HG03108 (cell line): ENCODE measurements around the gene PSMD1.
A peak's percentile ranks its signal among the peaks of the same experiment; 100 is the strongest.
"Not testable (repeated sequence)": the region's sequence is repeated elsewhere in the genome, so short reads cannot be mapped to it uniquely, and the experiment has no call there.

Source experiments
- ATAC-seq: cut with Tn5 transposase; IDR thresholded peaks from one replicate; pipeline ENCODE4 v1.9.1; 2021; ENCODE audit warnings: moderate library complexity; ENCODE audit not compliant: unreplicated experiment

The PSMD1 gene

DNA sequence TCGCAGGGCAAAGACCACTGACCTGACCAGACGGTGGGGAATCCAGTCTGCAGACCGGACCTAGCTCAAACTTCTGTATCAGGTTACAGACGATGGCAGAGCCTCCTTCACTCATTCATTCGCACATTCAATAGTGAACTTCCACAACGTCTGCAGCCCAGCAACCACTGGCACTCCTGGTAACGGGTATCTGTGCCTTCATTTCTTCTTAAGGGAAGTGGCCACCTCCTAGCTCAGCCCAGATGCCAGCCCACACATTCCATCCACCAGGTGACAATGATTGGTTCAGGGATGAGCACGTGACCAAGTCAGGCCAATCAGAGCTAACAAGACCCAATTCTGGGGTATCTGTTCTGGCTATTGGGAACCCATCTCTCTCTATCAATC is 125.8 kb downstream of the PSMD1 start:
- ATAC-seq = no peak

GRCh38 chr2:231183851-231184250 is 127.2 kb downstream of the PSMD1 start:
- no peak for ATAC-seq

GRCh38 chr2:231184319-231184718 is 127.7 kb downstream of the PSMD1 start:
- ATAC-seq = no peak

DNA sequence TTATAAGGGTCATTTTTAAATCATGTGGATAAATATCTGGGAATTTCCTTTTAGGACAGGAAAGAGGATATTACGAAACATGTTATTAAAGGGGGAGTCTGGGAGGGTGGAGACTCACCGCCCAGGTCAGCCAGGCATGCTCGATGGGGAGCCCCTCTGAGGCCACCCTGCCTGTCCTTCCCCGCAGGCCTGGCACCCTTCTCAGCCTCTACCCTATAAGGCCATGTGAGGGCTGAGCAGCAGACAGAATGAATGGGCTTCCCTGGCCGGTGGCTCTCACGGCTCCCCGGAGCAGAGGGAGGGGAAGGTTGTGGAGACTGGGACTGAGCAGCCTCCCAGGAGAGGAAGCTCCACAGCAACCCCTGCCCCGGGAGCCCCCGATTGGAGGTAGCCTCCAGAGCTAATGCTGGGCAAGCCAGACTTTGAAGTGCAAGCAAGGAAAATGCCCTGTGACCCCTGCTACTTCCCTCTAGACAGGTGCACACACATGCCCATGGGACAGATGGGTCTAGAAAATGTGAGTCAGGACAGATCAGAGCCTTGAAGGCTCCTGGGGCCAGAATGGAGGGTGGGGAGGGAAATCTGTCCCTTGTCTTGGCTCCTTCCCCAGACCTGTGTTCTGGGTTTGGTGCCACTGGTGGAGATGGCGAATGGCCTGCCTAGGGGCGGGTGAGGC is 128.5 kb downstream of the PSMD1 start:
- no peak for ATAC-seq

- ATAC-seq = no peak
These were observed 129.2 kb downstream of the PSMD1 start for GRCh38 chr2:231185886-231186285.

- no peak for ATAC-seq
These were observed 129.7 kb downstream of the PSMD1 start for GRCh38 chr2:231186325-231186724.

DNA sequence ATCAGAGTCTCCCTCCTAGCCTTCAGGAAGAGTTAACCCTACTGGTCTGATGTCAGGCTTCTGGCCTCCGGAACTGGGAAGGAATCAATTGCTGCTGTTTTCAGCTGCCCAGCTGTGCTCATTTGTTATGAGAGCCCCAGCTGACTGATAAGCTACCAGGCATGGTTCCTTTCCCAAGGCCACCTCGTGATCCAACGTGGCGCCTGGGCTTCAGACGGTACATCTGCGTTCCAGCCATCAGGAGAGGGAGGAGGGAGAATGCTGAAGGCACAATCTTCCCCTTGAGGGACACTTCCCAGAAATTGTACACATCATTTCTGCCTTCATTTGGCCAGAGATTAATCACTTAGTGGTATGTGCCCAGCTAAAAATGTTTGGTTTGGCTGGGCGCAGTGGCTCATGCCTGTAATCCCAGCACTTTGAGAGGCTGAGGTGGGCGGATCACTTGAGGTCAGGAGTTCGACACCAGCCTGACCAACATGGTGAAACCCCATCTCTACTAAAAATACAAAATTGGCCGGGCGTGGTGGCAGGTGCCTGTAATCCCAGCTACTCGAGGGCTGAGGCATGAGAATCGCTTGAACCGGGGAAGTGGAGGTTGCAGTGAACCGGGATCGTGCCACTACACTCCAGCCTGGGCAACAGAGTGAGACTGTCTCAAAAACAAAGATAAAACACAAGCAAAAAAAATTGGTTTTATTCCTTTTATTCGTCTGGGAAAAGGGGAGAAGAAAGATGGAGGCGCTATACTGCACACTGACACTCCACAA is 131.3 kb downstream of the PSMD1 start:
- ATAC-seq = no peak

GRCh38 chr2:231188506-231189170 is 132.0 kb downstream of the PSMD1 start:
- ATAC-seq = no peak

DNA sequence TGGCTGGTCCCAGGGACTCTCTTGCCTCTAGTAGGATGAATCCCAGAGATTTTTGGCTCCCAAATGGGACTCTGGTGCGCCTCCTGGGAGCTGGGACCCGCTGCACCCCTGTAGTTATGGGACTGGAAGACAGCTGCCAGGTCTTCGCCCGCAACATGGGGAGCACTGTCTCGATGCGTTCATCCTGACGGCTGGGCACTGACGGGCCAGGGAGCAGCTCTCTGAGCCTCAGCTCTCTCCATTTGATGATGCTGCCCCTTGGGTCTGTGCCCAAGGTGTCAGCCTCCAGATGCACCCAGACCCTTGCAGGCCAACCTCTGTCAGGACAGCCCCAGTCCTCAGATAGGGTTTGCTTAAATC is 132.5 kb downstream of the PSMD1 start:
- no peak for ATAC-seq

DNA sequence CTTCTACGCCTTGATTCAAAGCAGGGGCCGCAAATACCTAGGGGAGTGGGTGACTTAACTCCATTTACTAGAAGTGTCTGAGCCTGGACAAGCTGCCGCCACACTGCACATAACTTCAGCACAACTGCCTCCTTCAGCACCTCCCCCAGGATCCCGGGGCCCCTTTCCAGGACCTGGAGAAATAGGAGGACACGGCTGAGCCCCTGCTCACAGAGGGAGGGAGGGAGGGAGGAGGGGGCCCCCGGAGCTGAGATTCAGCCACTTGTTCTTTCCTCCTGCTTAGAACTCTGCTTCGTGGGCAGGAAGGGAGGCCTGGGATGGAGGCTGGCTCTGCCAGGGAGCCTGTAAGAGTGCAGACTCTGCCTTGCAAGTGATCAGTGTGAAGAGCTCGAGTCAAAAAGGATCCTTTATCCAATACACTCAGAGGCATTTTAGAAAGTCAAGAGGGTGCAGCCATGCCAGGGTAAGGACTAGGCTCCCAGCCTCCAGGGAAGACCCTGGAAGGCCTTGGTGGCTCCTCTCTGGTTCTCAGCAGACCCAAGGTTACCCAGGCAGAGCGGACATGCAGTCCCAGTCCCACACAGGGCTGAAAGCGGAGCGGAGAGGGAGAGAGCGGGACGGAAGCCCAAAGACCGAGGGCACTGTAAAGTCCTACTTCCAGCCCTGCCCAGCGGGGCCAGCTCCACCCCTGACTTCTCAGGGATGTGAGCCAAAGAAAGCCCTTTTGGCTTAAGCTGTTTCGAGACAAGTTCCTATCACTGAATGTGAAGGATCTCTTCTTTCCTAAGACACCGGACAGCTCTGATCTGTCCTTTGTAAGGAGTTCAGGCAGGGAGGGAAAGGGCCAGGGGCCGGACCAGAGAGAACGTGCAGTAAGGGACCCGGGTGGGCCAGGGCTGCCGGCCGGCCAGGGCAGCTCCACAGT is 133.2 kb downstream of the PSMD1 start:
- ATAC-seq = no peak

GRCh38 chr2:231190531-231191197 is 134.0 kb downstream of the PSMD1 start:
- no peak for ATAC-seq

- ATAC-seq = no peak
These were observed 135.5 kb downstream of the PSMD1 start for GRCh38 chr2:231191896-231192872.

GRCh38 chr2:231193216-231193615 is 136.5 kb downstream of the PSMD1 start:
- no peak for ATAC-seq

GRCh38 chr2:231196592-231196991 is 139.9 kb downstream of the PSMD1 start:
- ATAC-seq = no peak

DNA sequence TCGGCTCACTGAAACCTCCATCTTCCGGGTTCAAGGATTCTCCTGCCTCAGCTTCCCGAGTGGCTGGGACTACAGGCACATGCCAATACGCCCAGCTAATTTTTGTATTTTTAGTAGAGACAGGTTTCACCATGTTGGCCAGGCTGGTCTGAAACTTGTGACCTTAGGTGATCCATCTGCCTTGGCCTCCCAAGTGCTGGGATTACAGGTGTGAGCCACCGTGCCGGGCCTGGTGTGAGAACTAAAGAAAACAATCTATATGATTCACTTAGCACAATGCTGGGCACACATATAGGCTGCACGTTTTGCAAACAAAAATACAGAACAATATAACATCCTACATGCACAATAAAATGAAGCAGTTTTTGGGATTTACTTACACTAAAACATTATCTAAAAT is 140.5 kb downstream of the PSMD1 start:
- ATAC-seq = not testable (repeated sequence)

- no peak for ATAC-seq
These were observed 141.1 kb downstream of the PSMD1 start for GRCh38 chr2:231197706-231198290.

DNA sequence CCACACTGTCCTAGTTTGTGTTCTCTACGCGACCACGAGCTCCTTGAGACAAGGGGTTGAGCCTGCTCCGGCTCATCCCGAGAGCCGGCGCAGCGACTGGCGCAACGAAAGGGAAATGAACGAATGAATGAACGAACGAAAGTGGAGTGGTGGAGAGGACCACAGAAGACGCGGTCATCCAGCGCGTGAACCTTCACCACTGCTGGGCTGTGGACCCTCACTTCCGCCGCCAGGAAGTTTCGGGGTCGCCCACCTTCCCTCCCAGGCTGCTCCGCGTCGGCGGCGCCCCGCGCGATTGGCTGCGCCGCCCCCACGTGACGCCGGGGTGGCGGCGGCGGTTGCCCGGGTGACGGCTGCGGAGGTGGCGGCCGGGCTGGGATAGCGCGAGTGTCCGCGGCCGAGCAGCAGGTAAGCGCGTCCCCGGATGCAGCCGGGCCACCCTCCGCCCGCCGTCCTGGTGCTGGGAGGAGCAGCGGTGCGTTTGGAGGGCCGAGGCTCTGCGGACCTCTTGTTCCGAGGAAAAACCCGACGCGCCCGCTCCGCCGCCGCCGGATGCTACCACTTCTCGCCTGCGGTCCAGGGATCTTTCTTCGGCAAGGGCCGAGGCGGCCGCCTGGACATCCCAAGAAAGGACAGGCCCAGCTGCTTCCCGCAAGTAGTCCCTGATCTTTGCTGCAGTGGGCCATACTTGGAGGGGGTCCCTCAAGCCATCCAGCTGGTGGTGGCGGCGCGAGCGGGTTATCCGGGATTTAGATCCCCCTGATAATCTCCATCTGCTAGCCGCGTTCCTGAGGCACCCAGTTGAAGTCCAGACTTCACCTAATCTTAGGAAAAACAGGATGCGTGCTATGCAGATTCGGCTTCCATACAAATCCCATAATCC is 141.9 kb downstream of the PSMD1 start, which contains the start of gene ARMC9:
Gene ARMC9, plus strand, starts transcription at position 341 of the 883 bp plus-strand sequence. CDS start 7,608 bp downstream, outside the sequence.
- ATAC-seq = peak; percentile 99

DNA sequence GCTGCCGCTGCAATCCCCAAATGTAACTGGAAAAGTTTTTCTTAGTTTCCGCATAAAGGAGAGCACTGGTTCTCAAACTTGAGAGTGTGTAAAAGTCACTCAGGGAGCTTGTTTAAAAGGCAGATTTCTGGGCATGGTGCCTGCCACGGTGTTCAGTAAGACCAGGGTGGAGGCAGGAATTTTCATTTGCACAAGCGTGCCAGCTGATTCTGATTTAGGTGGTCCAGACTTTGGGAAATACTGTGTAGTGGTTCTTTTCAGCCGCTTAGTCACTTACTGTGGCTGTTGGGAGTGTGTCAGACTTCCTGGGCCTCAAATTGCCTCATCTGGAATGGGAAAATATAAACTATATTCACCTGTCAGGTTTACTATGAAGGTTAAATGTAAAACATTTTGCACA is 142.6 kb downstream of the PSMD1 start:
- ATAC-seq = no peak
